Eye (tissue), 1 donor: ENCODE results near the gene SPDEF.

Experiments used
- DNase-seq: peaks from one replicate; pipeline ENCODE4 v3.0.0-alpha.2; 2015

SPDEF gene

GRCh38 chr6:34583461-34583860 is 27.3 kb upstream of the SPDEF start:
- DNase-seq, result no peak

GRCh38 chr6:34581561-34581920 is 25.4 kb upstream of the SPDEF start:
- no peak for DNase-seq

GRCh38 chr6:34580707-34581560 is 24.8 kb upstream of the SPDEF start:
- DNase-seq, result peak; percentile 25

- DNase-seq, result no peak
Observed at GRCh38 chr6:34578445-34579262, 22.5 kb upstream of the SPDEF start.

GRCh38 chr6:34576286-34576955 is 20.3 kb upstream of the SPDEF start:
- DNase-seq, result no peak

GRCh38 chr6:34575326-34575725 is 19.2 kb upstream of the SPDEF start:
- no peak for DNase-seq

GRCh38 chr6:34574647-34575293 is 18.6 kb upstream of the SPDEF start:
- no peak for DNase-seq

GRCh38 chr6:34573567-34574183 is 17.5 kb upstream of the SPDEF start:
- DNase-seq, result no peak

- no peak for DNase-seq
Observed at GRCh38 chr6:34572585-34572984, 16.5 kb upstream of the SPDEF start.

- no peak for DNase-seq
Observed at GRCh38 chr6:34572021-34572420, 15.9 kb upstream of the SPDEF start.

- no peak for DNase-seq
Observed at GRCh38 chr6:34571388-34571787, 15.3 kb upstream of the SPDEF start.

GRCh38 chr6:34570066-34570833 is 14.1 kb upstream of the SPDEF start:
- no peak for DNase-seq

GRCh38 chr6:34569361-34569973 is 13.3 kb upstream of the SPDEF start:
- DNase-seq, result no peak

GRCh38 chr6:34568341-34569201 is 12.4 kb upstream of the SPDEF start:
- DNase-seq, result no peak

- DNase-seq, result no peak
Observed at GRCh38 chr6:34566830-34567546, 10.9 kb upstream of the SPDEF start.

GRCh38 chr6:34565722-34566137 is 9.6 kb upstream of the SPDEF start:
- DNase-seq, result no peak

- DNase-seq, result no peak
Observed at GRCh38 chr6:34564181-34564580, 8.1 kb upstream of the SPDEF start.

GRCh38 chr6:34563513-34563870 is 7.4 kb upstream of the SPDEF start:
- no peak for DNase-seq

- no peak for DNase-seq
Observed at GRCh38 chr6:34562861-34563512, 6.9 kb upstream of the SPDEF start.
